MCF 10A (cell line): ENCODE measurements around the gene CFAP298. TPM values are rescaled to one million over a fixed set of nuclear protein-coding genes. Genes with fewer than 3 reads are reported as not detected.

Experiments
- BruUV-seq: library from RNA; stranded (reverse); fragments of 400-500 nt; replicated peaks from 2 replicates; lab custom pipeline; 2021; lab: Mats Ljungman, UMichigan
- CTCF ChIA-PET: fragments of 300-600 bp; sonication (Branson Sonifier 250); formaldehyde crosslinking; extraction: SDS; loops from one replicate; lab custom pipeline; 2021; ENCODE audit warnings: antibody characterized with exemption, inconsistent platforms; lab: Yijun Ruan, JAX
- POLR2A ChIA-PET: fragments of 300-600, 350-650 bp; sonication (Branson Sonifier 250); formaldehyde crosslinking; extraction: SDS; loops from one replicate; lab custom pipeline; 2020; ENCODE audit warnings: antibody characterized with exemption, inconsistent platforms; lab: Yijun Ruan, JAX
- DNase-seq: peaks from one replicate; pipeline ENCODE4 v3.0.0-alpha.2; 2018; ENCODE audit not compliant: unreplicated experiment
- H3K27ac Mint-ChIP-seq: one replicate; pipeline ENCODE4 v1.8.0; 2022; ENCODE audit warnings: mild to moderate bottlenecking, low read depth, mixed read lengths; ENCODE audit not compliant: unreplicated experiment
- H3K27me3 Mint-ChIP-seq: one replicate; pipeline ENCODE4 v1.8.0; 2022; ENCODE audit warnings: mixed read lengths; ENCODE audit not compliant: insufficient read depth, unreplicated experiment
- H3K36me3 Mint-ChIP-seq: one replicate; pipeline ENCODE4 v1.8.0; 2022; ENCODE audit warnings: mild to moderate bottlenecking, moderate library complexity, mixed read lengths; ENCODE audit not compliant: insufficient read depth, unreplicated experiment
- H3K4me1 Mint-ChIP-seq: one replicate; pipeline ENCODE4 v1.8.0; 2022; ENCODE audit warnings: mixed read lengths; ENCODE audit not compliant: insufficient read depth, unreplicated experiment
- H3K4me3 Mint-ChIP-seq: one replicate; pipeline ENCODE4 v1.8.0; 2022; ENCODE audit warnings: mild to moderate bottlenecking, moderate library complexity, mixed read lengths; ENCODE audit not compliant: unreplicated experiment
- H3K9me3 Mint-ChIP-seq: one replicate; pipeline ENCODE4 v1.8.0; 2022; ENCODE audit warnings: mixed read lengths; ENCODE audit not compliant: unreplicated experiment
- CTCF ChIP-seq: fragments of 200-600 bp; IDR thresholded peaks from one replicate; pipeline ENCODE4 v1.8.0; 2022; ENCODE audit warnings: antibody characterized with exemption, mild to moderate bottlenecking; ENCODE audit not compliant: unreplicated experiment
- intact Hi-C: fragments of 100-400 bp; cut with micrococcal nuclease; formaldehyde crosslinking; loops from 2 replicates; pipeline ENCODE4 v1.14.1; 2022
- total RNA-seq: library from RNA; stranded (reverse); gene quantifications from 2 replicates; pipeline ENCODE4 v1.2.3, GENCODE V29; 2022

The CFAP298 gene
- total RNA-seq, 1 experiment from 2014 or later = 52.7 TPM

GRCh38 chr21:32554832-32555638, 57.1 kb downstream of the CFAP298 start:
- TF ChIP-seq CTCF = no peak
- Mint-ChIP-seq H3K27ac (no peak overlapping the region), H3K4me1 (peaks cover 6% of the 10 kb centered on the region), H3K36me3 (no peaks in the 10 kb centered on the region), H3K4me3 (no peak overlapping the region), H3K9me3 (no peaks in the 10 kb centered on the region), H3K27me3 (no peaks in the 10 kb centered on the region)
- POLR2A ChIA-PET = no interaction called here
- CTCF ChIA-PET = interaction anchor here (1.2 kb wide), 1 partner anchor 14 kb away, joined by 5 read pairs; no protein-coding TSS in a partner anchor
- intact Hi-C loops = no loop called here
- no TSS peak for BruUV-seq
- DNase-seq = no peak

- Mint-ChIP-seq H3K9me3 (no peaks in the 10 kb centered on the region), H3K4me1 (peaks cover 2% of the 10 kb centered on the region), H3K27me3 (peaks cover 16% of the 10 kb centered on the region), H3K27ac (no peak overlapping the region), H3K4me3 (no peak overlapping the region), H3K36me3 (no peaks in the 10 kb centered on the region)
- no peak for TF ChIP-seq CTCF
- ChIA-PET CTCF (interaction anchor here (1.2 kb wide), 1 partner anchor 21 kb away, joined by 4 read pairs; no protein-coding TSS in a partner anchor), POLR2A (no interaction called here)
- intact Hi-C loops = no loop called here
- no peak for DNase-seq
- BruUV-seq = no TSS peak
Observed at GRCh38 chr21:32549886-32550285, 62.3 kb downstream of the CFAP298 start.

GRCh38 chr21:32549440-32549839, 62.7 kb downstream of the CFAP298 start:
- H3K4me1 Mint-ChIP-seq = no peaks in the 10 kb centered on the region
- CTCF ChIA-PET = interaction anchor here (1.2 kb wide), 1 partner anchor 21 kb away, joined by 4 read pairs; no protein-coding TSS in a partner anchor
- no peaks in the 10 kb centered on the region for H3K9me3 Mint-ChIP-seq
- H3K36me3 Mint-ChIP-seq = no peaks in the 10 kb centered on the region
- intact Hi-C loops = no loop called here
- H3K27me3 Mint-ChIP-seq = peaks cover 16% of the 10 kb centered on the region
- POLR2A ChIA-PET = no interaction called here
- no TSS peak for BruUV-seq
- TF ChIP-seq CTCF = no peak
- no peak overlapping the region for H3K4me3 Mint-ChIP-seq
- H3K27ac Mint-ChIP-seq = no peak overlapping the region
- DNase-seq = no peak

Other genes with a start within 250 kb of the CFAP298 start
- gene URB1, start 219.4 kb downstream of the CFAP298 start, total RNA-seq = 32.3 and 43.5 TPM in 2 replicates
- gene EVA1C, start 199.7 kb downstream of the CFAP298 start, total RNA-seq = 16.8 and 22.2 TPM in 2 replicates
- not detected in 2 replicates for gene TCP10L, start 26.9 kb downstream of the CFAP298 start, total RNA-seq
- 9.4 and 9.7 TPM in 2 replicates for gene SYNJ1, start 115.6 kb upstream of the CFAP298 start, total RNA-seq
- 33.0 and 39.5 TPM in 2 replicates for gene PAXBP1, start 159.4 kb upstream of the CFAP298 start, total RNA-seq